Measurements from ENCODE around the gene INSR. TPM values are rescaled to one million over a fixed set of nuclear protein-coding genes. Genes with fewer than 3 reads are reported as not detected.
"Not testable (repeated sequence)": the region's sequence is repeated elsewhere in the genome, so short reads cannot be mapped to it uniquely, and the experiment has no call there.

Gene INSR
- total RNA-seq, 1 donor from 2014 or later: 3.2 TPM

DNA sequence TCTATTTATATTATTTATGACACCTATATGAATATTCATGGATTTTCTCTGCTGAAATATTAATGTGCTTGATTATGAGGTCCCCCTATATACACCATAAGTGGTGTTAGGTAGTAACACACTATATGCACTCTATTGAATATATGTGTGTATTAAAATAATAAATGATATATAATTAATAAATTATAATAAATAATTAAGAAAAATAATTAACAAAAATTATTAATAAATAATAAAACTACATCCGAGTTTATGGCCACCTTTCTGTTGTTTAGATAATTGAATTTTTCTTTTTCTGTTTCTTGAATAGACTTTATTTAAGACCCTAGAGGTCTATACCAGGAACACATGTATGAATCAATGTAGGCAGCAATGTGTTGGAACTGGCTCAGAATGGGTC lies 33.6 kb upstream of the INSR start:
- peaks cover 13% of the 10 kb centered on the region for H3K4me1 Mint-ChIP-seq
- POLR2A ChIA-PET: interaction anchor here (0.7 to 1.6 kb wide), 3 partner anchors 10 to 25 kb away, joined by 5 to 8 read pairs (median 5); no protein-coding TSS in a partner anchor

DNA sequence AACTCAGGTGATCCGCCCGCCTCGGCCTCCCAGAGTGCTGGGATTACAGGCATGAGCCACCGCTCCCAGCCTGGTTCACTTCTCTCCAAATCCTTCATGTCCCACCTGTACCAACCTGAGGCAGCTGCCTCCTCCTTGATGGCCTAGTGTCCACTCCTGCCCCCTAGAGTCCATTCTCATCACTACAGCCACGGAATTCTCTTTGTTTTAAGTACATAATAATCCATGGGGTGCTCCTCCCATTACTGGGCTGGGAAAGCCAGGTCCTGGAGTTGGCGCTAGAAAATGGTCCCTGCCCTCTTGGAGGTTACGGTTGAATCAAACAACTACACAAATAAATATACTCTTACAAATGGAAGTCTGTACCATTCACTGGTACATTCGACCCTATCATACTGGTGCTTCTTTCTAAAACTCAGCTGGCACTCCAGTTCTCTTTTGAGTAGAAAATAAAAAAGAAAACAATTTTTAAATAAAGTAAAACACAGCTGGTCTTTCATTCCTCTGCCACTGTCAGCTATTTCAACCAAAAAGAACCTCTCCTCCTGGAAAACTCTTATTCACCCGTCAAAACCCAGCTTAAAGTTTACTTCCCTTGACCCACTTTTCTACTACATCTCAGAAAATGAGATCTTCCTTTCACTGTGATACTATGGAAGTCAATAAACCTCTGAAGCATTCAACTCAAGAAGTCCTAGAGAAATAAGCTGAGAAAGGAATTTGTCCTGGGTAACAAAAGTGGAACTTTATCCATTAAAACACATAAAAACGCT lies 32.1 kb upstream of the INSR start:
- H3K4me1 Mint-ChIP-seq: peaks cover 7% of the 10 kb centered on the region
- peak overlapping the region; percentile 25 for H3K27ac Mint-ChIP-seq
- intact Hi-C loops (cut with micrococcal nuclease): loop anchor here (1.0 kb wide), 1 partner anchor 177 kb away; no protein-coding TSS in a partner anchor
- POLR2A ChIA-PET: interaction anchor here (1.7 kb wide), 1 partner anchor 227 kb away, joined by 4 read pairs; no protein-coding TSS in a partner anchor
- no peaks in the 10 kb centered on the region for H3K36me3 Mint-ChIP-seq (ENCODE audit: low read depth)
- ATAC-seq (ENCODE audit: low read depth): no peak
- H3K27me3 Mint-ChIP-seq: no peaks in the 10 kb centered on the region
- TF ChIP-seq, protein P1, sequence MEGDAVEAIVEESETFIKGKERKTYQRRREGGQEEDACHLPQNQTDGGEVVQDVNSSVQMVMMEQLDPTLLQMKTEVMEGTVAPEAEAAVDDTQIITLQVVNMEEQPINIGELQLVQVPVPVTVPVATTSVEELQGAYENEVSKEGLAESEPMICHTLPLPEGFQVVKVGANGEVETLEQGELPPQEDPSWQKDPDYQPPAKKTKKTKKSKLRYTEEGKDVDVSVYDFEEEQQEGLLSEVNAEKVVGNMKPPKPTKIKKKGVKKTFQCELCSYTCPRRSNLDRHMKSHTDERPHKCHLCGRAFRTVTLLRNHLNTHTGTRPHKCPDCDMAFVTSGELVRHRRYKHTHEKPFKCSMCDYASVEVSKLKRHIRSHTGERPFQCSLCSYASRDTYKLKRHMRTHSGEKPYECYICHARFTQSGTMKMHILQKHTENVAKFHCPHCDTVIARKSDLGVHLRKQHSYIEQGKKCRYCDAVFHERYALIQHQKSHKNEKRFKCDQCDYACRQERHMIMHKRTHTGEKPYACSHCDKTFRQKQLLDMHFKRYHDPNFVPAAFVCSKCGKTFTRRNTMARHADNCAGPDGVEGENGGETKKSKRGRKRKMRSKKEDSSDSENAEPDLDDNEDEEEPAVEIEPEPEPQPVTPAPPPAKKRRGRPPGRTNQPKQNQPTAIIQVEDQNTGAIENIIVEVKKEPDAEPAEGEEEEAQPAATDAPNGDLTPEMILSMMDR (IDR thresholded peaks at IDR 0.05): no peak
- DNase-seq: no peak
- CTCF ChIA-PET: interaction anchor here (1.2 to 5.5 kb wide), 4 partner anchors 13 to 224 kb away, joined by 3 to 84 read pairs (median 12); no protein-coding TSS in a partner anchor
- no peak overlapping the region for H3K4me3 Mint-ChIP-seq
- no peaks in the 10 kb centered on the region for H3K9me3 Mint-ChIP-seq

More for the DNA sequence above, 33.6 kb upstream of the INSR start:
- ATAC-seq (ENCODE audit: low read depth) (no peak), DNase-seq (no peak)
- Mint-ChIP-seq H3K9me3 (no peaks in the 10 kb centered on the region), H3K27ac (no peak overlapping the region), H3K36me3 (ENCODE audit: low read depth) (no peaks in the 10 kb centered on the region), H3K4me3 (no peak overlapping the region), H3K27me3 (no peaks in the 10 kb centered on the region)
- TF ChIP-seq, protein P1 (IDR thresholded peaks at IDR 0.05): no peak
- intact Hi-C loops (cut with micrococcal nuclease): loop anchor here (1.0 kb wide), 2 partner anchors 13 to 52 kb away; no protein-coding TSS in a partner anchor
- CTCF ChIA-PET: interaction anchor here (0.6 to 5.5 kb wide), 7 partner anchors 12 to 1025 kb away, joined by 3 to 84 read pairs (median 3); no protein-coding TSS in a partner anchor

DNA sequence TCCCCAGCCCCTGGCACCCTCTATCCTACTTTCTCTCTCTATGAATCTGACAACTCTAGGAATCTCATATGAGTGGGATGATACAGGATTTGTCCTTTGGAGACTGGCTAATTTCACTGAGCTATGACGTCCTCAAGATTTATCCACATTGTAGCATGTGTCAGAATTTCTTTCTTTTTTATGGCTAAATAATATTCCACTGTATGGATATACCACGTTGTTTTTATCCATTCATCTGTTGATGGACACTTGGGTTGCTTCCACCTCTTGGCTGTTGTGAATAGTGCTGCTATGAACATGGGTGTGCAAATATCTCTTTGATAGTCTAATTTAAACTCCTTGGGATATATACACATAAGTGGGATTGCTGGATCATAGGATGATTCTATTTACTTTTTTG lies 24.0 kb upstream of the INSR start:
- TF ChIP-seq, protein P1 (IDR thresholded peaks at IDR 0.05): no peak
- ChIA-PET POLR2A (no interaction called here), CTCF (no interaction called here)
- Mint-ChIP-seq H3K9me3 (peaks cover 5% of the 10 kb centered on the region), H3K27ac (no peak overlapping the region), H3K27me3 (no peaks in the 10 kb centered on the region), H3K36me3 (ENCODE audit: low read depth) (no peaks in the 10 kb centered on the region), H3K4me3 (no peak overlapping the region), H3K4me1 (no peaks in the 10 kb centered on the region)
- DNase-seq (no peak), ATAC-seq (ENCODE audit: low read depth) (no peak)
- intact Hi-C loops (cut with micrococcal nuclease): no loop called here

DNA sequence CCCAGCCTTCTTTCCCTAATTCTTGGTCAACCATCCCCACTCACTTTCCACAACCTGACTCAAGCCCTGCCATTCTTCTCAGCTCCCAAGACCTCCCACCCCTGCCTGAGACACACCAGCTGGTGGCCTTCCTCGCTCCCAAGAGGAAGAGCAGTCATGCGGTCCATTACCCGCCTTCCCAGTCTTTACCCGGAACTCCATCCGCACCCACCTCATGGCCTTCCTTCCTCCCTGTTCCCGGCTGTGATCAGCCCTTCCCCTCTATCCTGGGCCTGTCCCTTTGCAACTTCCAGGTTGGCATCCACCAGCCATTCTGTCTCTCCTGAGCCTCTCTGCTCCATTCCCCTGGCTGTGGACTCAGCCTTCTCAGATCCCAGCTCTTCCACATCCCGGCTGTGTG lies 18.6 kb upstream of the INSR start:
- ATAC-seq (ENCODE audit: low read depth): no peak
- Mint-ChIP-seq H3K4me1 (no peaks in the 10 kb centered on the region), H3K4me3 (no peak overlapping the region), H3K27ac (no peak overlapping the region), H3K27me3 (no peaks in the 10 kb centered on the region), H3K36me3 (ENCODE audit: low read depth) (no peaks in the 10 kb centered on the region), H3K9me3 (no peaks in the 10 kb centered on the region)
- TF ChIP-seq, protein P1 (IDR thresholded peaks at IDR 0.05): no peak
- ChIA-PET CTCF (interaction anchor here (1.9 kb wide), 1 partner anchor 41 kb away, joined by 4 read pairs; no protein-coding TSS in a partner anchor), POLR2A (no interaction called here)
- DNase-seq: no peak
- intact Hi-C loops (cut with micrococcal nuclease): no loop called here

DNA sequence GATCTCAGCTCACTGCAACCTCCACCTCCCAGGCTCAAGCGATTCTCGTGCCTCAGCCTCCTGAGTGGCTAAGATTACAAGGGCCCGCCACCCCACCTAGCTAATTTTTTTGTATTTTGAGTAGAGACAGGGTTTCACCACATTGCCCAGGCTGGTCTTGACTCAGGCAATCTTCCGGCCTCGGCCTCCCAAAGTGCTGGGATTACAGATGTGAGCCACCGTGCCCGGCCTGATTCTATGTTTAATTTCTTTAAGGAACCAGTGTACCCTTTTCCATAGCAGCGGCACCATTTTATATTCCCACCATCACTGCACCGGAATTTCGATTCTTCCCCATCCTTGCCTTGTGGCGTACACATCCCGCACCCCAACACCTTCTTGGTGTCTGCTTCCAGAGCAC lies 17.7 kb upstream of the INSR start:
- no peaks in the 10 kb centered on the region for H3K27me3 Mint-ChIP-seq
- intact Hi-C loops (cut with micrococcal nuclease): no loop called here
- ChIA-PET POLR2A (no interaction called here), CTCF (interaction anchor here (1.9 kb wide), 1 partner anchor 42 kb away, joined by 4 read pairs; no protein-coding TSS in a partner anchor)
- H3K4me1 Mint-ChIP-seq: no peaks in the 10 kb centered on the region
- DNase-seq (no peak), ATAC-seq (ENCODE audit: low read depth) (no peak)
- no peaks in the 10 kb centered on the region for H3K9me3 Mint-ChIP-seq
- TF ChIP-seq, protein P1 (IDR thresholded peaks at IDR 0.05): no peak
- no peaks in the 10 kb centered on the region for H3K36me3 Mint-ChIP-seq (ENCODE audit: low read depth)
- no peak overlapping the region for H3K27ac Mint-ChIP-seq
- no peak overlapping the region for H3K4me3 Mint-ChIP-seq

DNA sequence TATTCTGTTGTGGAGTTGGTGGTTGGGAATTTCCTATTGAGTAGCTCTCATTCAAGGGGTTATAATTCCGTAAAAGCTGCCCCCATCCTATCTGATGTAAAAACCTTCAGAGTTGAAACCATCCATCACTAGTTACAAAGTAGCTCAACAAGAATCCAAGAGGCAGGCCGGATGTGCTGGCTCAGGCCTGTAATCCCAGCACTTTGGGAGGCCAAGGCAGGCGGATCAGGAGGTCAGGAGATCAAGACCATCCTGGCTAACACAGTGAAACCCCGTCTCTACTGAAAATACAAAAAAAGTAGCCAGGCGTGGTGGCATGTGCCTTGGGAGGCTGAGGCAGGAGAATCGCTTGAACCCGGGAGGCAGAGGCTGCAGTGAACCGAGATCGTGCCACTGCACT lies 14.1 kb upstream of the INSR start:
- CTCF ChIA-PET; ATAC-seq (ENCODE audit: low read depth); H3K9me3 Mint-ChIP-seq; H3K4me1 Mint-ChIP-seq; intact Hi-C loops (cut with micrococcal nuclease); H3K27ac Mint-ChIP-seq; H3K36me3 Mint-ChIP-seq (ENCODE audit: low read depth); DNase-seq; POLR2A ChIA-PET; H3K4me3 Mint-ChIP-seq; H3K27me3 Mint-ChIP-seq: not testable (repeated sequence)

All from activated B cell treated with CpG ODN at 0.5 μM for 24 hours (primary cell).